ENCODE results near the gene SFT2D3. TPM values are rescaled to one million over a fixed set of nuclear protein-coding genes. Genes with fewer than 3 reads are reported as not detected.

Gene SFT2D3
- total RNA-seq, 1 experiment from 2014 or later = 3.1 TPM

DNA sequence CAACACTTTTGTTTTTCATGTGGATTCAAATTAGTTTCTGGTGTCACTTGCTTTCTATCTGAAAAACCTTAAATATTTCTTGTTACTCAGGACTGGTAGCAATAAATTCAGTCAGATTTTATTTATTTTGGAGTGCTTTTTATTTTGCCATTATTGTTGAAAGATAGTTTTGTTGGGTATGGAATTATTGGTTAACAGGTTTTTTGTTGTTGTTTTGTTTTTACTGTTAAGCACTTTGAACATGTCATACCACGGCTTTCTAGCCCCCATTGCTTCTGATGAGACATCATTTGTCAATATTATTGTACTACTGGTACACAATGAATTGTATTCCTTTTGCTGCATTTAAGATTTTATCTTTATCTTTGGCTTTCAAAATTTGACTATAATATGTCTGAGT, 12.9 kb upstream of the SFT2D3 start (continued):
- TF ChIP-seq EGR1 (IDR thresholded peaks at IDR 0.05; ENCODE audit: low read depth) (no peak), EZH2phosphoT487 (IDR thresholded peaks at IDR 0.05; ENCODE audit: borderline replicate concordance) (no peak)

DNA sequence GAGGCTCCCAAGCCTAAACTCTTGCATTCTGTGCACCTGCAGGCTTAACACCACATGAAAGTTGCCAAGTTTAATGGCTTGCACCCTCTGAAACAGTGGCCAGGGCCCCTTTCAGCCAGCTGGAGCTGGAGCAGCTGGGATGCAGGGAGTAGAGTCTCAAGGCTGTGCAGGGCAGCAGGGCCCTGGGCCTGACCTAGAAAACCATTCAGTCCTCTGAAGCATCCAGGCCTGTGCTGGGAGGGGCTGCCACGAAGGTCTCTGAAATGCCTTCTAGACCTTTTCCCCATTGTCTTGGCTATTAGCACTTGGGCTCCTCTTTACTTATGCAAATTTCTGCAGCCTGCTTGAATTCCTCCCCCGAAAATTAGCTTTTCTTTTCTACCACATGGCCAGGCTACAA, 10.6 kb upstream of the SFT2D3 start:
- no peak for DNase-seq (ENCODE audit: low read depth, low spot score)
- Histone ChIP-seq H3K4me3 (replicated peaks in 1 of 2; ENCODE audit: low read depth in 1 of 2, low read length in 2 of 2) (no peak overlapping the region), H3K27me3 (ENCODE audit: insufficient read depth, low read length) (no peaks in the 10 kb centered on the region), H3K4me2 (ENCODE audit: low read length) (no peak overlapping the region), H3K4me1 (ENCODE audit: control insufficient read depth in 1 of 2, insufficient read depth in 2 of 2, low read length in 2 of 2) (peaks cover 0 to 19% of the 10 kb centered on the region in 2 experiments; a peak in 2 of 4 replicates), H3K9me2 (ENCODE audit: insufficient read depth) (no peaks in the 10 kb centered on the region), H4K20me1 (ENCODE audit: insufficient read depth) (no peaks in the 10 kb centered on the region), H3K9ac (ENCODE audit: low read length) (no peak overlapping the region), H3K36me3 (ENCODE audit: control insufficient read depth in 1 of 2, insufficient read depth in 2 of 2, low read length in 2 of 2) (no peaks in the 10 kb centered on the region), H3K79me2 (ENCODE audit: insufficient read depth, low read length) (no peaks in the 10 kb centered on the region), H3K27ac (ENCODE audit: low read depth, low read length) (no peak overlapping the region), H3K9me3 (ENCODE audit: control insufficient read depth in 1 of 2, insufficient read depth in 1 of 2, low read depth in 1 of 2, low read length in 2 of 2) (peaks cover 0 to 10% of the 10 kb centered on the region in 2 experiments; a peak in 2 of 4 replicates), H2AFZ (ENCODE audit: low read depth, low read length, poor library complexity, severe bottlenecking) (no peak overlapping the region)
- intact Hi-C loops (cut with micrococcal nuclease) = no loop called here
- ChIA-PET POLR2A (no interaction called here), RAD21 (ENCODE audit: low non-redundant PET in 1 of 2, low total read pairs in 2 of 2, uncharacterized antibody in 2 of 2, unreplicated experiment in 2 of 2) (no interaction called here), CTCF (no interaction called here)
- no peak for TF ChIP-seq TCF7L2 (IDR thresholded peaks at IDR 0.05; ENCODE audit: borderline replicate concordance, extremely low read depth, insufficient read depth, insufficient read length)
- TF ChIP-seq ZNF274 (IDR thresholded peaks at IDR 0.05; ENCODE audit: low read depth, low read length) = no peak
- TF ChIP-seq YY1 (IDR thresholded peaks at IDR 0.05; ENCODE audit: extremely low read depth, insufficient replicate concordance, low read depth, low read length) = no peak
- TF ChIP-seq RAD21 (IDR thresholded peaks at IDR 0.05; ENCODE audit: low read depth) = no peak
- no peak for TF ChIP-seq CEBPB (IDR thresholded peaks at IDR 0.05; ENCODE audit: low read depth)
- no peak for ATAC-seq
- BruUV-seq (replicated peaks) = no TSS peak

DNA sequence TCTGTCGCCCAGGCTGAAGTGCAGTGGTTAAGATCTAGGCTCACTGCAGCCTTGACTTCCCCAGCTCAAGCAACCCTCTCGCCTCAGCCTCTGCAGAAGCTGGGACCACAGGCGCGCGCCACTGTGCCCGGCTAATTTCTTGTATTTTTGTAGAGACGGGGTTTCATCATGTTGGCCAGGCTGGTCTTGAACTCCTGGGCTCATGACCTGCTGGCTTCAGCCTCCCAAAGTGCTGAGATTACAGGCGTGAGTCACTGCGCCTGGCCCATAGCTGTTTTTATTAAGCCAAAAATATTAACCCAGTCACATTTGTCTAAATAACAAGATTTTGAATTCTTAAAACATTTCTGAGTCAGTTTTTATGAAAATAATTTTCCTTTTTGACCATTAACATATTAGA, 6.3 kb upstream of the SFT2D3 start:
- Histone ChIP-seq H3K36me3 (ENCODE audit: control insufficient read depth in 1 of 2, insufficient read depth in 2 of 2, low read length in 2 of 2) (no peaks in the 10 kb centered on the region), H2AFZ (ENCODE audit: low read depth, low read length, poor library complexity, severe bottlenecking) (no peak overlapping the region), H3K4me1 (ENCODE audit: control insufficient read depth in 1 of 2, insufficient read depth in 2 of 2, low read length in 2 of 2) (peaks cover under 1 to 38% of the 10 kb centered on the region in 2 experiments), H3K27ac (ENCODE audit: low read depth, low read length) (no peak overlapping the region), H3K9ac (ENCODE audit: low read length) (no peak overlapping the region), H3K79me2 (ENCODE audit: insufficient read depth, low read length) (no peaks in the 10 kb centered on the region), H3K4me2 (ENCODE audit: low read length) (no peak overlapping the region), H3K27me3 (ENCODE audit: insufficient read depth, low read length) (no peaks in the 10 kb centered on the region), H3K4me3 (replicated peaks in 1 of 2; ENCODE audit: low read depth in 1 of 2, low read length in 2 of 2) (no peak overlapping the region), H4K20me1 (ENCODE audit: insufficient read depth) (no peaks in the 10 kb centered on the region), H3K9me3 (ENCODE audit: control insufficient read depth in 1 of 2, insufficient read depth in 1 of 2, low read depth in 1 of 2, low read length in 2 of 2) (peaks cover 0 to 3% of the 10 kb centered on the region in 2 experiments; a peak in 2 of 4 replicates), H3K9me2 (ENCODE audit: insufficient read depth) (no peaks in the 10 kb centered on the region)
- ATAC-seq (no peak), DNase-seq (ENCODE audit: low read depth, low spot score) (no peak)
- no TSS peak for BruUV-seq (replicated peaks)
- POLR2A ChIA-PET = no interaction called here
- RAD21 ChIA-PET (ENCODE audit: low non-redundant PET in 1 of 2, low total read pairs in 2 of 2, uncharacterized antibody in 2 of 2, unreplicated experiment in 2 of 2) = no interaction called here
- intact Hi-C loops (cut with micrococcal nuclease) = no loop called here
- CTCF ChIA-PET = interaction anchor here (2.2 kb wide), 1 partner anchor 103 kb away, joined by 10 read pairs; no protein-coding TSS in a partner anchor
- TF ChIP-seq, protein P1, sequence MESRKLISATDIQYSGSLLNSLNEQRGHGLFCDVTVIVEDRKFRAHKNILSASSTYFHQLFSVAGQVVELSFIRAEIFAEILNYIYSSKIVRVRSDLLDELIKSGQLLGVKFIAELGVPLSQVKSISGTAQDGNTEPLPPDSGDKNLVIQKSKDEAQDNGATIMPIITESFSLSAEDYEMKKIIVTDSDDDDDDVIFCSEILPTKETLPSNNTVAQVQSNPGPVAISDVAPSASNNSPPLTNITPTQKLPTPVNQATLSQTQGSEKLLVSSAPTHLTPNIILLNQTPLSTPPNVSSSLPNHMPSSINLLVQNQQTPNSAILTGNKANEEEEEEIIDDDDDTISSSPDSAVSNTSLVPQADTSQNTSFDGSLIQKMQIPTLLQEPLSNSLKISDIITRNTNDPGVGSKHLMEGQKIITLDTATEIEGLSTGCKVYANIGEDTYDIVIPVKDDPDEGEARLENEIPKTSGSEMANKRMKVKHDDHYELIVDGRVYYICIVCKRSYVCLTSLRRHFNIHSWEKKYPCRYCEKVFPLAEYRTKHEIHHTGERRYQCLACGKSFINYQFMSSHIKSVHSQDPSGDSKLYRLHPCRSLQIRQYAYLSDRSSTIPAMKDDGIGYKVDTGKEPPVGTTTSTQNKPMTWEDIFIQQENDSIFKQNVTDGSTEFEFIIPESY (IDR thresholded peaks at IDR 0.05; ENCODE audit: extremely low read depth, insufficient replicate concordance, low read length) = no peak
- TF ChIP-seq, protein P2, sequence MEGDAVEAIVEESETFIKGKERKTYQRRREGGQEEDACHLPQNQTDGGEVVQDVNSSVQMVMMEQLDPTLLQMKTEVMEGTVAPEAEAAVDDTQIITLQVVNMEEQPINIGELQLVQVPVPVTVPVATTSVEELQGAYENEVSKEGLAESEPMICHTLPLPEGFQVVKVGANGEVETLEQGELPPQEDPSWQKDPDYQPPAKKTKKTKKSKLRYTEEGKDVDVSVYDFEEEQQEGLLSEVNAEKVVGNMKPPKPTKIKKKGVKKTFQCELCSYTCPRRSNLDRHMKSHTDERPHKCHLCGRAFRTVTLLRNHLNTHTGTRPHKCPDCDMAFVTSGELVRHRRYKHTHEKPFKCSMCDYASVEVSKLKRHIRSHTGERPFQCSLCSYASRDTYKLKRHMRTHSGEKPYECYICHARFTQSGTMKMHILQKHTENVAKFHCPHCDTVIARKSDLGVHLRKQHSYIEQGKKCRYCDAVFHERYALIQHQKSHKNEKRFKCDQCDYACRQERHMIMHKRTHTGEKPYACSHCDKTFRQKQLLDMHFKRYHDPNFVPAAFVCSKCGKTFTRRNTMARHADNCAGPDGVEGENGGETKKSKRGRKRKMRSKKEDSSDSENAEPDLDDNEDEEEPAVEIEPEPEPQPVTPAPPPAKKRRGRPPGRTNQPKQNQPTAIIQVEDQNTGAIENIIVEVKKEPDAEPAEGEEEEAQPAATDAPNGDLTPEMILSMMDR (IDR thresholded peaks at IDR 0.05 in 2 of 3, conservative IDR thresholded peaks at IDR 0.05 in 1 of 3; ENCODE audit: borderline replicate concordance in 1 of 3, insufficient read depth in 1 of 3, low read depth in 2 of 3, low read length in 2 of 3) = no peak
- TF ChIP-seq FOSL1 (IDR thresholded peaks at IDR 0.05; ENCODE audit: low read depth) (no peak), ELF1 (IDR thresholded peaks at IDR 0.05; ENCODE audit: borderline replicate concordance, low read depth) (no peak), CBX3 (IDR thresholded peaks at IDR 0.05; ENCODE audit: low read depth) (no peak), SP1 (IDR thresholded peaks at IDR 0.05; ENCODE audit: low read depth) (no peak), SRF (IDR thresholded peaks at IDR 0.05; ENCODE audit: low read depth) (no peak), POLR2AphosphoS5 (IDR thresholded peaks at IDR 0.05; ENCODE audit: low read depth, low read length) (no peak), POLR2A (IDR thresholded peaks at IDR 0.05; ENCODE audit: borderline replicate concordance, extremely low read depth, insufficient read depth, insufficient read length) (no peak)
- TF ChIP-seq, protein P3, sequence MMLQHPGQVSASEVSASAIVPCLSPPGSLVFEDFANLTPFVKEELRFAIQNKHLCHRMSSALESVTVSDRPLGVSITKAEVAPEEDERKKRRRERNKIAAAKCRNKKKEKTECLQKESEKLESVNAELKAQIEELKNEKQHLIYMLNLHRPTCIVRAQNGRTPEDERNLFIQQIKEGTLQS (IDR thresholded peaks at IDR 0.05) = no peak

Data from HCT116 (cell line).